ENCODE data around the gene LMF1. TPM values are rescaled to one million over a fixed set of nuclear protein-coding genes. Genes with fewer than 3 reads are reported as not detected.

The LMF1 gene
- total RNA-seq, 1 donor from 2014 or later = 36.1 TPM

GRCh38 chr16:937311-937710 lies 33.5 kb downstream of the LMF1 start:
- ChIA-PET POLR2A (no interaction called here), CTCF (no interaction called here)
- TF ChIP-seq CTCF (IDR thresholded peaks at IDR 0.05) = no peak
- Mint-ChIP-seq H3K36me3 (ENCODE audit: low read depth) (peaks cover 55% of the 10 kb centered on the region), H3K9me3 (peaks cover 9% of the 10 kb centered on the region), H3K27ac (no peak overlapping the region), H3K4me3 (no peak overlapping the region), H3K27me3 (no peaks in the 10 kb centered on the region), H3K4me1 (no peaks in the 10 kb centered on the region)
- DNase-seq (no peak), ATAC-seq (ENCODE audit: low read depth) (no peak)
- intact Hi-C loops (cut with micrococcal nuclease) = no loop called here

DNA sequence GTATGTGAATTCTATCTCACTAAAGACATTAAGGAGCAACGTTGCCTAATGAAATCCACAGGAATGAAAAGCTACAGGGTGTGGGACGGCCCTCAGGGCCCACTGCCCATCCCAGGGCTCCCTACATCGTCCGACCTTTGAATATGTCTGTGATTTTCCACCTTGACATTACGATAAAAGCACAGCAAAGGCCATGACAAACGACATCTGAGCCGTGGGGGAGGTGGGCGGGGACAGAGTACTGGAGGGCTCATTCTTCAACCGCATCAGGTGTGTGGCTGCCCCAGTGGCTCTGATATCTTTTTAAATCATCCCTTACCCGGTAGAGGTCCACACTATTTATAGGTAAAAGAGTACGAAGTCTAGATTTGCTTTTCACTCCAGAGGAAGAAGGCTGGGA lies 35.1 kb downstream of the LMF1 start:
- intact Hi-C loops (cut with micrococcal nuclease) = no loop called here
- H3K36me3 Mint-ChIP-seq (ENCODE audit: low read depth) = peaks cover 50% of the 10 kb centered on the region
- DNase-seq = no peak
- H3K9me3 Mint-ChIP-seq = no peaks in the 10 kb centered on the region
- no peaks in the 10 kb centered on the region for H3K27me3 Mint-ChIP-seq
- H3K4me3 Mint-ChIP-seq = no peak overlapping the region
- ChIA-PET POLR2A (interaction anchor here (0.7 kb wide), 1 partner anchor 1100 kb away, joined by 5 read pairs; no protein-coding TSS in a partner anchor), CTCF (no interaction called here)
- no peak for TF ChIP-seq CTCF (IDR thresholded peaks at IDR 0.05)
- H3K4me1 Mint-ChIP-seq = no peaks in the 10 kb centered on the region
- no peak for ATAC-seq (ENCODE audit: low read depth)
- no peak overlapping the region for H3K27ac Mint-ChIP-seq

GRCh38 chr16:934178-934577 lies 36.6 kb downstream of the LMF1 start:
- Mint-ChIP-seq H3K4me3 (no peak overlapping the region), H3K27me3 (no peaks in the 10 kb centered on the region), H3K4me1 (no peaks in the 10 kb centered on the region), H3K9me3 (no peaks in the 10 kb centered on the region), H3K27ac (no peak overlapping the region), H3K36me3 (ENCODE audit: low read depth) (peaks cover 48% of the 10 kb centered on the region)
- POLR2A ChIA-PET = no interaction called here
- CTCF ChIA-PET = no interaction called here
- intact Hi-C loops (cut with micrococcal nuclease) = no loop called here
- ATAC-seq (ENCODE audit: low read depth) (no peak), DNase-seq (no peak)
- no peak for TF ChIP-seq CTCF (IDR thresholded peaks at IDR 0.05)

- no peak for TF ChIP-seq CTCF (IDR thresholded peaks at IDR 0.05)
- no peak overlapping the region for H3K4me3 Mint-ChIP-seq
- CTCF ChIA-PET = no interaction called here
- intact Hi-C loops (cut with micrococcal nuclease) = no loop called here
- H3K27me3 Mint-ChIP-seq = no peaks in the 10 kb centered on the region
- peaks cover 42% of the 10 kb centered on the region for H3K36me3 Mint-ChIP-seq (ENCODE audit: low read depth)
- no peak for DNase-seq
- no peaks in the 10 kb centered on the region for H3K4me1 Mint-ChIP-seq
- no peak overlapping the region for H3K27ac Mint-ChIP-seq
- POLR2A ChIA-PET = no interaction called here
- no peaks in the 10 kb centered on the region for H3K9me3 Mint-ChIP-seq
- ATAC-seq (ENCODE audit: low read depth) = no peak
These were observed 37.2 kb downstream of the LMF1 start for GRCh38 chr16:933581-933980.

DNA sequence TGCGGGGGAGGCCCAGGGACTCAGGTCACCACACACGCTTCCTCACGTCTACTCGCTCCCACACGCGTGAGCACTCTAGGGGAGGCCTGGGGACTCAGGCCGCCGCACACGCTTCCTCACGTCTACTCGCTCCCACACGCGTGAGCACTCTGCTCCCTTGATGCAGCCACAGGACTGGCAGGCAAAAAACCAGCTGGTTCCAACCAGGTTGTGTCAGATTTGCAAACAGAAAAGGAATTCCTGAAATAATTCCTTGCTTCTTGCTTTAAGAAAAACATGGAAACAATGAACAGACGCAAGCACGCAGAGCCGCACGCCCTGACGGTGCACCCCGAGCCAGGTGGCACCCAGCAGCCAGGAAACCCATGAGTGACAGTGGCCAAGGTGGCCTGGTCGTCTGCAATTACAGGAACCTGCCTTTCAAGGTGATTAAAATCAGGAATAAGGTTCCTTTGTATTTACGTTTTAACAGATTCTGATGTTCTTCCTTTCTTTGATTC lies 37.9 kb downstream of the LMF1 start:
- no peaks in the 10 kb centered on the region for H3K27me3 Mint-ChIP-seq
- DNase-seq (no peak), ATAC-seq (ENCODE audit: low read depth) (no peak)
- H3K4me1 Mint-ChIP-seq = no peaks in the 10 kb centered on the region
- H3K27ac Mint-ChIP-seq = no peak overlapping the region
- TF ChIP-seq CTCF (IDR thresholded peaks at IDR 0.05) = no peak
- POLR2A ChIA-PET = no interaction called here
- CTCF ChIA-PET = no interaction called here
- no peaks in the 10 kb centered on the region for H3K9me3 Mint-ChIP-seq
- intact Hi-C loops (cut with micrococcal nuclease) = no loop called here
- H3K36me3 Mint-ChIP-seq (ENCODE audit: low read depth) = peaks cover 36% of the 10 kb centered on the region
- no peak overlapping the region for H3K4me3 Mint-ChIP-seq
